SJCRH30 (cell line): Measurements from ENCODE around the gene A3GALT2. TPM values are rescaled to one million over a fixed set of nuclear protein-coding genes. Genes with fewer than 3 reads are reported as not detected.

Experiments
- DNase-seq, 2 experiments: peaks; one replicate each; pipeline ENCODE4 v3.0.0-alpha.2; 2015 to 2020
- H3K27ac ChIP-seq: fragments of 250-450 bp; sonication (Bioruptor Pico); 2 replicates; pipeline ENCODE4 v1.5.1; 2020; ENCODE audit warnings: mild to moderate bottlenecking, moderate library complexity
- H3K27me3 ChIP-seq: fragments of 250-450 bp; sonication (Bioruptor Pico); 2 replicates; pipeline ENCODE4 v1.5.1; 2020; ENCODE audit warnings: mild to moderate bottlenecking, moderate library complexity
- H3K36me3 ChIP-seq: fragments of 250-450 bp; sonication (Bioruptor Pico); 2 replicates; pipeline ENCODE4 v1.5.1; 2020; ENCODE audit warnings: mild to moderate bottlenecking, moderate library complexity
- H3K4me1 ChIP-seq: fragments of 250-450 bp; sonication (Bioruptor Pico); 2 replicates; pipeline ENCODE4 v1.5.1; 2020; ENCODE audit warnings: mild to moderate bottlenecking, moderate library complexity
- H3K4me3 ChIP-seq: fragments of 250-450 bp; sonication (Bioruptor Pico); 2 replicates; pipeline ENCODE4 v1.5.1; 2020; ENCODE audit warnings: mild to moderate bottlenecking, moderate library complexity
- H3K9me3 ChIP-seq: fragments of 250-450 bp; sonication (Bioruptor Pico); replicated peaks from 2 replicates; pipeline ENCODE4 v1.5.1; 2020; ENCODE audit warnings: mild to moderate bottlenecking, moderate library complexity
- total RNA-seq: library from RNA; depleted of rRNA; stranded (reverse); fragments of >200 nt; shearing (Covaris generic); gene quantifications from 2 replicates; pipeline ENCODE4 v1.2.3, GENCODE V29; 2014; rRNA removed

The A3GALT2 gene
- not detected in 2 replicates for total RNA-seq

GRCh38 chr1:33320619-33321165 is at the start of gene A3GALT2:
Gene A3GALT2 (minus strand): TSS chr1:33321098. CDS start chr1:33321098, 0 bp downstream.
- Histone ChIP-seq H3K27ac (no peak within 1 kb of the TSS), H3K27me3 (no peaks in the 10 kb centered on the region)

DNA sequence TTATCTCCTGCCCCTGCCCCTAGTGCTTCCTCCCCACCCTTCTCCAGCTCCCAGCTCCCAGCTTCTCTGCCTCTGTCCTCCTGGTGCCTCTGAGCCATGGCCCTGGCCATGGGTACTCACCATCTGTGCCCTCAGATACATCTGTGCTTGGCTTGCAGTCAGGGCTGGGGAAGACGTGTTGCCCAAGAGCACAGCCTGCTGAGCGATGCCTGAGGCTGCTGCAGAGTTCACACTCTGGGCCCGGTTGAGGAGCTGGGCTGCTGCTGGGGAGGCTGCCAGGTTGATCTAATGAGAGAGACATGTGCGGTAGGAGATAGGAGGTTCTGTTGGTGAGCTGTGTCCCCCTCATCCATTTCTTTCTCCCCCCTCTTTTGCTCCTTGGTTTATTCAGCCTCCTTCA is 49.4 kb upstream of the A3GALT2 start:
- H3K4me1 ChIP-seq, result peaks cover 29% of the 10 kb centered on the region
- DNase-seq, result no peak
- H3K27me3 ChIP-seq, result no peaks in the 10 kb centered on the region
- no peaks in the 10 kb centered on the region for H3K36me3 ChIP-seq
- H3K4me3 ChIP-seq, result no peak overlapping the region
- no peaks in the 10 kb centered on the region for H3K9me3 ChIP-seq
- H3K27ac ChIP-seq, result no peak overlapping the region

More at GRCh38 chr1:33320619-33321165, at the start of gene A3GALT2:
- no peaks in the 10 kb centered on the region for H3K4me1 ChIP-seq
- H3K9me3 ChIP-seq, result no peaks in the 10 kb centered on the region
- H3K36me3 ChIP-seq, result peaks cover 30% of the 10 kb centered on the region
- no peak for DNase-seq
- H3K4me3 ChIP-seq, result no peak within 1 kb of the TSS

GRCh38 chr1:33369764-33370163 is 48.9 kb upstream of the A3GALT2 start:
- H3K36me3 ChIP-seq, result no peaks in the 10 kb centered on the region
- H3K4me1 ChIP-seq, result peaks cover 30% of the 10 kb centered on the region
- H3K27ac ChIP-seq, result no peak overlapping the region
- H3K4me3 ChIP-seq, result no peak overlapping the region
- no peaks in the 10 kb centered on the region for H3K27me3 ChIP-seq
- DNase-seq, result no peak
- no peaks in the 10 kb centered on the region for H3K9me3 ChIP-seq

- H3K27ac ChIP-seq, result no peak overlapping the region
- H3K36me3 ChIP-seq, result no peaks in the 10 kb centered on the region
- no peaks in the 10 kb centered on the region for H3K27me3 ChIP-seq
- H3K4me1 ChIP-seq, result peaks cover 30% of the 10 kb centered on the region
- H3K4me3 ChIP-seq, result no peak overlapping the region
- no peak for DNase-seq
- no peaks in the 10 kb centered on the region for H3K9me3 ChIP-seq
Observed at GRCh38 chr1:33369081-33369480, 48.2 kb upstream of the A3GALT2 start.

- Histone ChIP-seq H3K4me3 (no peak overlapping the region), H3K27me3 (no peaks in the 10 kb centered on the region), H3K4me1 (peaks cover 32% of the 10 kb centered on the region), H3K27ac (no peak overlapping the region), H3K36me3 (no peaks in the 10 kb centered on the region), H3K9me3 (no peaks in the 10 kb centered on the region)
- DNase-seq, result no peak
Observed at GRCh38 chr1:33368431-33368830, 47.5 kb upstream of the A3GALT2 start.

- no peaks in the 10 kb centered on the region for H3K9me3 ChIP-seq
- peaks cover 39% of the 10 kb centered on the region for H3K4me1 ChIP-seq
- H3K27ac ChIP-seq, result no peak overlapping the region
- peak; percentile 84 to 93 for DNase-seq
- no peaks in the 10 kb centered on the region for H3K36me3 ChIP-seq
- H3K27me3 ChIP-seq, result no peaks in the 10 kb centered on the region
- H3K4me3 ChIP-seq, result no peak overlapping the region
Observed at GRCh38 chr1:33367485-33368405, 46.8 kb upstream of the A3GALT2 start.

- no peaks in the 10 kb centered on the region for H3K9me3 ChIP-seq
- H3K27me3 ChIP-seq, result no peaks in the 10 kb centered on the region
- H3K36me3 ChIP-seq, result no peaks in the 10 kb centered on the region
- H3K4me3 ChIP-seq, result no peak overlapping the region
- no peak for DNase-seq
- H3K27ac ChIP-seq, result no peak overlapping the region
- H3K4me1 ChIP-seq, result peaks cover 47% of the 10 kb centered on the region
Observed at GRCh38 chr1:33366762-33367484, 46.0 kb upstream of the A3GALT2 start.

DNA sequence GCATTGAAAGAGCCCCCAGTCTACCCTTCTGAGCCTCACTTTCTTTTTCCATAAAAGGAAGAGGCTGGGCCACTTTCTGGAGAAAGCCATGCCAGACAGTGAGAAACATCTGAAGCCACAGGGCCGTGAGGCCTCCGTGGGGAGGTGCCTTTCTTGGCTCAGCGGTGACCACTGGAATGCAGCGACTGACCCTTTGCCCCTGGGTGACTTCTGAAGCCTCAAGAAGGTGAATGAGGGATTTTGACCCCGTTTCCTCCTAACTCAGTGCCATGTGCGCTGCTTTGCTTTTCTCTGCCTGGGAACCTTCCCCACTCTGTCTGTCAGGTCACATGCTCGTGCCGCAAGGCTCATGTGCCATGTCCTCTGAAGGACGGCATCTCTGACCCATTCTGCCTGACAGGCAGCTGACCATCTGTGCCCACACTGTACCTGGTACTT is 44.7 kb upstream of the A3GALT2 start:
- no peaks in the 10 kb centered on the region for H3K36me3 ChIP-seq
- H3K9me3 ChIP-seq, result no peaks in the 10 kb centered on the region
- DNase-seq, result peak; percentile 56 to 57
- H3K4me1 ChIP-seq, result peaks cover 55% of the 10 kb centered on the region
- H3K27ac ChIP-seq, result peak overlapping the region; percentile 88
- no peaks in the 10 kb centered on the region for H3K27me3 ChIP-seq
- H3K4me3 ChIP-seq, result no peak overlapping the region

DNA sequence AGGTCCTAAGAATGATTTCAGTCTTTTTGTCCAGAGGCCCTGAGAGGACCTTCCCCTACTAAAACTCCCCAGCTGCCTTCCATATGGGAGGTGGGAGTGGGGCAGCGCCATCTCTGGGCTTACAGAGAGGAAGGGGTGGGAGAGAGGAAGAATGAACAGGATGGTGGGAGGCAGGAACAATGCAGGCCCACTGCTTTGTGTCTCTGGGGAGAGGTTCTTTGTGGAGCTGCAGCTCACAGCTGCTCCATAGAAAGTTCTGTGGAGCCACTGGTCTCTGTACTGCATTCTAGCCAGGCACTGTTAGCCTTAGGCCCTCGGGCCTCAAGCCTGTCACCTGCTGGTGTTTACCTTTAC is 43.6 kb upstream of the A3GALT2 start:
- no peak for DNase-seq
- Histone ChIP-seq H3K27ac (peak overlapping the region; percentile 88), H3K36me3 (no peaks in the 10 kb centered on the region), H3K9me3 (no peaks in the 10 kb centered on the region), H3K4me1 (peaks cover 55% of the 10 kb centered on the region), H3K4me3 (peak overlapping the region; percentile 2; the same call in 1 of the 2 replicates), H3K27me3 (no peaks in the 10 kb centered on the region)

GRCh38 chr1:33363470-33363861 is 42.6 kb upstream of the A3GALT2 start:
- peak; percentile 63 to 74 for DNase-seq
- Histone ChIP-seq H3K4me3 (peak overlapping the region; percentile 39), H3K27ac (peak overlapping the region; percentile 88), H3K27me3 (no peaks in the 10 kb centered on the region), H3K9me3 (no peaks in the 10 kb centered on the region), H3K36me3 (no peaks in the 10 kb centered on the region), H3K4me1 (peaks cover 55% of the 10 kb centered on the region)

- no peaks in the 10 kb centered on the region for H3K9me3 ChIP-seq
- H3K27ac ChIP-seq, result peak overlapping the region; percentile 88
- H3K4me1 ChIP-seq, result peaks cover 55% of the 10 kb centered on the region
- H3K4me3 ChIP-seq, result peak overlapping the region; percentile 39; the same call in 1 of the 2 replicates
- no peaks in the 10 kb centered on the region for H3K36me3 ChIP-seq
- no peaks in the 10 kb centered on the region for H3K27me3 ChIP-seq
- DNase-seq, result no peak
Observed at GRCh38 chr1:33363021-33363420, 42.1 kb upstream of the A3GALT2 start.

DNA sequence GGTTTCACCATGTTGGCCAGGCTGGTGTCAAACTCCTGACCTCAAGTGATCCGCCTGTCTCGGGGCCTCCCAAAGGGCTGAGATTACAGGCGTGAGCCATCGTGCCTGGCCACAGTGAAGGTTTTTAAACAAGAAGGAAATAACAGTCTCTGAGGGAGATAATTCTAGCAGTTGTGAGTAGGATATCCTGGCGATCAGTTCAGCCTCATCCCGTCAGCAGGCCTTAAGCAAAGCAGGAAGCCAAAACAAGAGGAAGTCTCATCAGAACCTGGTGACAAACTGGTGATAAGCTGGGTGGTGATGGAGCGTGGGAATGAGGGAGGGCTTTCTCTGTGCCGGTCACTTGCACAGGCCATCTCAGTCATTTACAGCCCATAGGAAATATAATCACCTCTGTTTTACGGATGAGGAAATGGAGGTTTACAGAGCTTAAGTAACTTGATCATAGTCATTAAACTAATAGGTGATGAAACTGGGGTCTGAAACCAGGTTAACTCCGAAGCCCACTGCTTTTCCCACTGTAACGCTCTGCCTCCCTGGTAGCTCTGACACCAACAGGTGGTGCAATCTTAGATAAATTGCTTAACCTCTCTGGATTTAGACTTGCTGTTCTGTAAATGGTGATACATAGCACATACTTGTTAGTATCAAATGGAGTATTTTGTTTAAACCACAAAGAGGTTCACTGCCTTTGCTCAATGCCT is 40.8 kb upstream of the A3GALT2 start:
- peaks cover 51% of the 10 kb centered on the region for H3K4me1 ChIP-seq
- H3K9me3 ChIP-seq, result no peaks in the 10 kb centered on the region; the same call in 1 of the 2 replicates
- no peaks in the 10 kb centered on the region for H3K27me3 ChIP-seq

DNA sequence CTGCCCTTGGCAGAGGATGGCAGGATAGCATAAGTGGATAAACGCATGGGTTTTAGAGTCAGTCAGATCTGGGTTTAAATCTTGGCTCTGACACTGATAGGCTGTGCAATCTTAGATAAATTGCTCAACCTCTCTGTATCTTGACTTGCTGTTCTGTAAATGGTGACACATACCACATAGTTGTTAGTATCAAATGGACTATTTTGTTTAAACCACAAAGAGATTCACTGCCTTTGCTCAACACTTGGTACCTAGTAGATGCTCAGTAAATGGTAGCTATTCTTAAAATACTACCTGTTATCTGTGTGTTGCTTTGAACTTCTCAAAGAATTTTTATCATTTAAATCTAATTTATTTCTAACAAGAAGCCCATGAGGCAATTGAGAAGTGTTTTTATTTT is 39.5 kb upstream of the A3GALT2 start:
- H3K4me1 ChIP-seq, result peaks cover 39% of the 10 kb centered on the region
- H3K36me3 ChIP-seq, result no peaks in the 10 kb centered on the region
- no peak overlapping the region for H3K27ac ChIP-seq
- no peak overlapping the region for H3K4me3 ChIP-seq
- H3K27me3 ChIP-seq, result no peaks in the 10 kb centered on the region
- no peak for DNase-seq
- no peaks in the 10 kb centered on the region; the same call in 1 of the 2 replicates for H3K9me3 ChIP-seq

More for the DNA sequence above, 40.8 kb upstream of the A3GALT2 start:
- Histone ChIP-seq H3K27ac (no peak overlapping the region), H3K4me3 (no peak overlapping the region), H3K36me3 (no peaks in the 10 kb centered on the region)
- DNase-seq, result peak in 1 of 2 experiments; percentile 46

GRCh38 chr1:33359931-33360330 is 39.0 kb upstream of the A3GALT2 start:
- Histone ChIP-seq H3K27me3 (no peaks in the 10 kb centered on the region), H3K36me3 (no peaks in the 10 kb centered on the region), H3K9me3 (no peaks in the 10 kb centered on the region; the same call in 1 of the 2 replicates), H3K4me3 (no peak overlapping the region), H3K4me1 (peaks cover 35% of the 10 kb centered on the region), H3K27ac (no peak overlapping the region)
- DNase-seq, result no peak
